HG03064 (cell line): ENCODE results near the gene SH3RF3.

Source experiments
- ATAC-seq: cut with Tn5 transposase; IDR thresholded peaks from one replicate; pipeline ENCODE4 v1.9.1; 2021; ENCODE audit warnings: low read depth; ENCODE audit not compliant: unreplicated experiment

Gene SH3RF3

DNA sequence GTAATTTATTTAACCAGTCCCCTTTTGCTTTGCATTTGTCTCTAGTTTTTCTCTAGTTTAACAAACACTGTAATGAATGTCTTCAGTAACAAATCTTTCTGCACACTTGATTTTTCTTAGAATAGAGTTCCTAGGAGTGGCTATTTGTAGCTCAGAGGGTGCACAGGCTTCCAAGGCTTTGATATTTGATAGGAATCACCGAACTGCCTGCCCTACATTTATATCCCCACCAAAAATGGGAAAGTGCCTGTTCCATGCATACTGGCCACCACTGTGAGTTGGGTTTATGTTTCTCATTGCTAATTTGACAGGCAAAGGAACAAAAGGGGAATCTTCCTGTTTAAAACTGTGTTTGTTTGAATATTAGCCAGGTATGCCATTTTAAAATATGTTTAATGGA lies 238.7 kb downstream of the SH3RF3 start:
- ATAC-seq, result no peak

DNA sequence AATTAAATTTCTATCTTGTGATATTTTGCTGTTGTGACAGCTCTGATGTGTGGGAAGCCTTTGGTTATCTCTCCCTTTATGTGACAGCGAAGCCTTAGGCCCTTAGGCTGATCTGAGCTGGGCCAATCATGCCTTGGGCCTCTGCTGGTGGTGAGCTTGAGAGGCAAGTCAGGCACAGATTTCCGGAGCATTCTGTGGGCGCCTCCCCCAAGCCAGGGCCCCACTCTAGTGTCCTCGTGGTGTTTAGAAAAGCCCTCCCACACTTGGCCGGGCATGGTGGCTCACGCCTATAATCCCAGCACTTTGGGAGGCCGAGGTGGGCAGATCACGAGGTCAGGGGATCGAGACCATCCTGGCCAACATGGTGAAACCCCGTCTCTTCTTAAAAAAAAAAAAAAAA lies 239.8 kb downstream of the SH3RF3 start:
- no peak for ATAC-seq

DNA sequence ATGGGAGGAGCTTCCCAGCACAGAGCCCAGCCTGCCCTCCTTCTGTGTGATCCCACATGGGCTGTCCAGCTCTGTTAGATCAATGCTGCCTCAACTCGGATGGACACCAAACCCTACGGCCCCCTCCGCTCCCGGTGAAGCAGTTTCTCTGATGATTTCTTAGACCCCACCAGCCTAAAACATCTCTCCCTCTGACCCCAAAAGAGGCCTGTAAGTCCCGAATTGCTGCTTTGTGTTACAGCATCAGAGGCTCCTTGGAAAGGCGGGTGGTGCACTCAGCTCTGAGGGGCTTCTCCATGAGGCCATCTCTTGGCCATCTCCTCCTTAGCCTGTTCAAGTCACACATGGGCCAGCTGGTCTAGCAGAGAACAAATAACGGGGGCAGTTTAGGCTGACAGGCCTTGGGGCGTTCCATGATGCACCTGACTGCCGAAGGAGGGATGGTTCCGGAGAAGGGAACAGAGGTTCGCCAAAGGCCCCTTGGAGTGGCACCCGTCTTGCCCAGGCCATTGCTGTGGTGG lies 240.7 kb downstream of the SH3RF3 start:
- ATAC-seq, result no peak

DNA sequence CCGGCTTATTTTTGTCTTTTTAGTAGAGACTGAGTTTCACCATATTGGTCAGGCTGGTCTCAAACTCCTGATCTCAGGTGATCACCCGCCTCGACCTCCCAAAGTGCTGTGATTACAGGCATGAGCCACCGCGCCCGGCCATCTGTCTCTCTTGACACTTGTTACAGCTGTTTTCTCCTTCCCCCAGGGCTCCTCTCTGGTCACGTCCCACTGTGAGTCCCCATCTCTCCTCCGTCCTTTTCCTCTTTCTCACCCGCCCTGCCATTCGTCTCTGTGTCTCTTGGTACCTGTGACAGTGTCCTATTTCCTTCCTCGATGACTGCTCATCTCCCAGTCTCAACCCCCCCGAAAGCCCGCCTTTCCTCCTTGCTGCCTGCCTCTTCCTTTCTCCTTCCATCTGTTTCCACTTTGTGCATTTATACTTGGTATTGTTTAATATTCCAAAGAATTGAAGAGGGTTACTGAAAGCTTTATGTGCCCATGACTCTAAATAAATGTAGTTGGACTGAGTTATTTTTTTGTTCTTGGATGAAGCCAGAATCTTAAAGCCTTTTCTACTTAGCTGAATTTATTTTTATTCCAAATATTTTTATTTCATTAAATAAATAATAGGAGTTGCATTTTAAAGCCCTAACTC lies 241.5 kb downstream of the SH3RF3 start:
- ATAC-seq, result no peak

DNA sequence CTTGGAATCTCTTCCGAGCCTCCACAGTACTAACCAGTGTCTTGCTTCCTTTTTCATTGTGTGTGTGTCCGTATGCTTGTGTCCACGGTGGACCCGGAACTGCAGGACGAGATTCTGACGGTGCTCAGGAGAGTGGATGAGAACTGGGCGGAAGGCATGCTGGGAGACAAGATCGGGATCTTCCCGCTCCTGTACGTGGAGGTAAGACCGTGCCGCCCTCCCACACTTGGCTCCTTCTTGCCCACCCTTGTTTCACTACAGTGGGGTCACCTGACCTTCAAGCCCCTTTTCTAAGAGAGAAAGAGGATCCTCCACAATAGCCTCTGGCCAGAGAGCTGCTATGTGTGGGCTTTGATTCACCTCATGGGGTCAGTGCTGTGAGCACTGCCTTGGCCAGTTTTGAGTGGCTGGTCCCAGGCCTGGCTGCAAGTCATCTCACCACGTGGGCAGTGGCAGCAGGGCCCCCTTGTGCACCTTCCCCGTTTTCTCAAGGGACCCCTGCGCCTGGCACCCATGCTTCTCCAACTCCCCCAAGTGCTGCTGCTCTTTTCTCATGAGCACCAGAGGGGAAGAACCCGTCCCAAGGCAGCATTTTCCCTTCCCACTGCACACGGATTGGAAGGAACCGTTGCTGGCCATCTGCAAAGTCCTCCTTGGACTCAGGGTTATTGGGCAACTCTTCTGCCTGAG lies 242.6 kb downstream of the SH3RF3 start:
- no peak for ATAC-seq

DNA sequence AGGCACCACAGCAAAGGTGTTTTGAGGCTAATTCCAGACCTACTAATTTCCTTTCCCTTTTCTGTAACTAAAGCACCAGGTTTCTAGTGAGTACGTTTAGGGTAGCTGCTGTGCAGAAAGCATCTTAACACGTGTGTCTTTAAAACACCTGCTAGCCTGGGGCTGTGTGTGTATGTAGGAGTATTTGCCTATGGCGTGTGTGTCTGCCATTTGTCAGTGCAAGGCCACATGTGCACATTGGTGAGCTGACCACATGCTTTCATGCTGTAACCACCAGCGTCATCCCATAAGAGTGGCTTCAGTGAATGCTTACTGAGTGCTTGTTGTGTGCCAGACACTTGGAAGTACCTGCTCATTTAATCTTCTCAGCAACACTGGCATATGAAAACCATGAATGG lies 243.2 kb downstream of the SH3RF3 start:
- ATAC-seq, result no peak

DNA sequence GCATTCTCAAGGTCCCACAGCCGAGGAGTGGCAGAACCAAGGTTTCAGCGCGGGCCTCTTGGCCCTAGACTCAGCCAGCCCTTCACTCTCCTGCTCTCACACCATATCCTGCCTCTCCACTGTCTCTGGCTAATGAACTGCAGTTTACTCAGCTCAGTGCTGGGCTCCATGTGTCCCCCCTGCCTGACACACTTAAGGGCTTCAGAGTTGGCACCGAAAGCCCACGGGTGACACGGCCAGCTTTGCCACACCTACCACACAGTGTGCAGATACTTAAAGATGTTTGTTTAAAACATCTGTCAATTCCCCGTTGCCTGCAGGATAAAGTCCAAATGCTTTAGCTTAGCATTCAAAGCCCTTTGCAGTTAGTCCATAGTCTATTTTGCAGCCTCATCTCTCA lies 243.6 kb downstream of the SH3RF3 start:
- ATAC-seq, result no peak

DNA sequence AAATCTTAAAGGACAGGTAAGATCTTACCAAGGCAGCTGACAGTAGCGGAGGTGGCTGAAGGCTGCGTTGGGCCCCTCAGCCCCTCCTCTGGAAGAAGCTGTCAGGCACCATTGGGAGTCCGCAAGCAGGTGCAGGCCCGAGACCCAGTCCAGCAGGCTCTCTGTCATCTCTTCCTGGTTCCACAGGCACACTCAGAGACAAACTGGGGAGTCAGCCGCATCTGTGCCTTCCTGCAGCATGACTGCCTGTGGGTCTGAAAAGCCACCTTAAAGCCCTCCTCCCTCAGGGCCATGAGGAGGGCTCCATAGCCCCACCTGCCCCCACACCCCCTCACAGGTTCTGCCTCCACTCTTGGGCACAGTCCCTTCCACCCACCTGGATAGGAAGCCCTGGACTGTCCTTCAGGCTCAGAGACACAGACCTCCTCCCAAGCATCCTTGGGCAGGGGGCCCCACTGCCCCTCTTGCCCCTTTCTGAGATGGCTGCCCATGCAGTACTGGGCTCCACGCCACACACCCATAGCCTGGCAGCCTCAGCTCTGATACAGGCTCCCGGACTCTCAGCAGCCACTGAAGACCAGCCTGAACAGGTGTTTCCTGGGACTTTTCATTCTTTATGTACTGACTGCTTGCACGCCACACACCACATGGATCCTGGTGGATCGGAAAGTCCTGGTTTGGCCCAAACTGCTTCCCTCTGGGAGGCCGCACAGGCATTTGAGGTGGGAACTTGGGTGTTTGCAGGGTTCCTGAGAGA lies 245.0 kb downstream of the SH3RF3 start:
- no peak for ATAC-seq

DNA sequence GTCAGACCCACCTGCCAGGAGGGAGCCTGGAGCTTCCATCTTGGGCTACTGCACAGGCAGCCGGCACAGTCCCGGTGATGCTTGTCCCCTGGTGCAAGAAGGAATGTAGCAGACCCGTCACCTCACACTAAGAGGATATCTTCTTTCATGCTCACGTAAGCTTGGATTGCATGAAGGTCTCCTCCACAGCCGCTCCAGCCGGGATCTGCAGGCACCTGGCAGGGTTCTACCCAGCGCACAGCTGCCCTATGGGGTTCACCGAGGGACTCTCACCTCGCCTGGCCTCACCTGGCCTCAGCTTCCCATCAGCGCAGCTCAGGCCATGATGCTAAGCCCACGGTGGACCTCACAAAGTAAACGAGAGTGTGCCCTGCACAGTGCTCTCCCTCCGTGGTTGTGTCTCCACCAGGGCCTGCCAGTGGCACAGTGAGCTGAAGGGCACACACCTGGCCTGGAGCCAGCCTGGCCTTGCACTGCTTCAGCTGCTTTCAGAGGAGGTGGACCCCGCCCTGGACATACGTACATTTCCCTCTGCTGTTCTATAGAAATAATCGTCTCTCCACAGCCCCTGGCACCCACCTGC lies 245.6 kb downstream of the SH3RF3 start:
- no peak for ATAC-seq

DNA sequence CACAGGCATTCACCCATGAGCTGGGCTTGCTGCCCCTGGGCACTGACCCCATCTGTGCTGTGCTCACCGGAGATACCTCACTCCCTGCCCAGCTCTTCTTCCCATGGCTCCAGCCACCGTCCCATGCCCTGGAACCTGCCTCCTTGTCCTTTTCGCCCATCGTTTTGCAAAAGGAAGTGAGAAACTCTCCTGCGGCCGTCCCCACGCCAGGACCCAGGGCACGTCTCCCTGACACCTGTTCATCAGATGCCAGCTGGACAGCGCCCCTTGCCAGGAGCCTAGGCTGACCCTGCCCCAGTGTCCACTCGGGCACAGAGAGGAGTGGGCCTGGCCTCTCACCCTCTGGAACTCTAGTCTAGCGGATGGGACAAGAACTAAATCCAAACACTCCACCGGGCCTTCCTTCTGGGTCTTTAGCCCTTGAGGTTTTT lies 246.1 kb downstream of the SH3RF3 start:
- no peak for ATAC-seq

DNA sequence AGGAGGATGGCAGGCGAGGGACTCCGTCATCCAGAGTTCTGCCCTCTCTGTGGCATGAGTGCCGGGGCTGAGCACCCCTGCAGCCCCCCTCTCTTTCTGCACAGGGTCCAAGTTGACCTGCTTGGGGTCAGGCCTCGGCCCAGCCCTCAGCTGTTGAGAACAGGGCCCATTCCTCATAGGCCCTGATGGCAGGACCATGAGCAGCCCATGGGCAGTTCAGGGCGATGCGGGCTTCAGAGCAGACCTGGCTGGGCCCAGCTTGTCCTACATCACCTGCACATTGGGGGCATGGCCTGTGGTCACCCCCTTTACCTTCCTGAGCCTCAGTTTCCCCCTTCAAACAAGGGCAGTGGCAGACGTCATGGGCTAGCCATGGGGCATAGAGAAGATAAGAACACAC lies 246.7 kb downstream of the SH3RF3 start:
- no peak for ATAC-seq

DNA sequence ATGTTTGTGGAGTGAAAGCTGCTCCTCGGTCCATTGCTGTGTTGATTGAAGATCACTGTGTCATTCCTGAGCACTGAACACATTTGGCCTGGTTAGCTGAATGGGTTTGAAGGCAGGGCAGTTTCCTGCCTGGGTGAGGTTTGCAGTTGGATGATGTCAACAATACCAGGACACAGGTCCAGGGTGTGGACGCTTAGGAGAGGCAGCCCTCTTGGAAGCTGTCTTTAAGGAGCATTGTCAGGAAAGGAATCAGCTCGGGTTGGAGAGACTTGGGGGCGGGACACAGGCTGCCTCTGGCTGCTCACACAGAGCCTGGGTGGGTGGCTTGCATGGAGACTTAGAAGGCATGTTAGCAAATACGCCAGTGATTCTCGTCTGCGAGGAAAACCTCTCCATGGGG lies 247.1 kb downstream of the SH3RF3 start:
- ATAC-seq, result no peak

DNA sequence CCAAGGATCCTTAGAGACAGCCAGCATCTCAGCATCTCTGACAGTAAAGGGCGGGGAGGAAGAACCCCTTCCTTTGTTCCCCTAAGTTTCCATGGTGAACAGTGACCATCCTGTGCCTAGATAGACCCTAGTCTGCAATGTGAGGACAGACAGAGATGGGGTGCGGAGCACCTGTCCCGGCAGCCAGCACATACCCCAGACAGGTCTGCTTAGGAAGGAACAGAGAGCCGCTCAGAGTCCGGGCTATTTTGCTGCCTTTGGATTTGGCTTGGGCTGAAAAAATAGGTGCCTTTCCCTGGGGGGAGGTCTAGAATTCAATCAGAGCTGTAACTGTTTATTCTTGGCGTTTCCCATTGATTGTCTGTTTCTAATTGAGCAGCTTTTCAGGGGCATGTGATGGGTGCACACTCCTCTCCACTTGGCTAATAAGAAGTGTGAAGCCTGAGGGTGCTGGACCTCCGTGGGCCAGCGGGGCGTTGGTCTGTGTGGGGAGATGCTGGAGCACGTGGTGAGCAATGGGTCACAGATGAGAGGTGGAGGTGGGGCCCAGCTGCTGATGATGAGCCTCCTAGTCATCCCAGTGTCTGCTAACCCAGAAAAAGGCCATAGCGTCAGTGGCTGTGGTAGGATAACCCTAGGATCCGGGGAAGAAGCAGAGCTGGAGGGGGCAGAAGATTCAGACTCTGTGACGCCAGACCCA lies 247.9 kb downstream of the SH3RF3 start:
- ATAC-seq, result no peak

DNA sequence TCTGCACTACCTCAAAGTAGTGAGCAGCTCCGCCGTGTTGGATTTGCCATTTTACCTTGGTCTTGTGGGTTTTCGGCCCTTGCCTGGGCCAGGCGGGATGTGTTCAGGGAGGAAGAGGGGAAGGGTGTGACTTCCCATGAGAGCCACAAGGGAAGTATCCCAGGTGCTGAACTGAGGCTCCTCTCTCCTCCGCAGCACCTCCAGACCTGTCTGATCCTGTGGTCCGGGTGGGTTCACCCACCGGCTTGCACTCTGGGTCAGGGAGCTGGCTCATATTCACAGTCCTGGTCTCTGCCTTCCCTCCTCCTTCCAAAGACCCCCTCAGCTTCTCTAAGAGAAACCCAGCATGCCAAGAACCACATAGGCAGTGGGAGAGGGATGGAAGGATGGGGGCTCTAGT lies 249.0 kb downstream of the SH3RF3 start:
- ATAC-seq, result no peak

DNA sequence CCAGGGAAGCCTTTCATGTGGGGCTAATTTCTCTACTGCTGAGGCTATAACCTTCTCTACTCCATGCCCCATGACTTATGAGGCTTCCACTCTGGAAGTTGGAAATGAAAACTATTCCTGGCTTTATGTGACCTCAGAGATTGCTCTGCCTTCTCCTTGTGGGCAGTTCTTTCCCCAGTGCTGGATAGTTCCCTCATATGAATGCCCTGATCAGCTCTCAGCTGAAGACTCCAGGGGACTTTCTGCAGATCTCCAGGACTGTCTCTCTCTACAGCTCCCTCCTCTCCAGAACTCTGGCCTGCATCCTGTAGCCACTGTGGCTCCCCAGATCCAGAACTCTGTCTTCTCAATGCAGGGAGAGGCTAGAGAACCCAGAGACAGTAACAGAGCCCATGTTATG lies 249.7 kb downstream of the SH3RF3 start:
- no peak for ATAC-seq

DNA sequence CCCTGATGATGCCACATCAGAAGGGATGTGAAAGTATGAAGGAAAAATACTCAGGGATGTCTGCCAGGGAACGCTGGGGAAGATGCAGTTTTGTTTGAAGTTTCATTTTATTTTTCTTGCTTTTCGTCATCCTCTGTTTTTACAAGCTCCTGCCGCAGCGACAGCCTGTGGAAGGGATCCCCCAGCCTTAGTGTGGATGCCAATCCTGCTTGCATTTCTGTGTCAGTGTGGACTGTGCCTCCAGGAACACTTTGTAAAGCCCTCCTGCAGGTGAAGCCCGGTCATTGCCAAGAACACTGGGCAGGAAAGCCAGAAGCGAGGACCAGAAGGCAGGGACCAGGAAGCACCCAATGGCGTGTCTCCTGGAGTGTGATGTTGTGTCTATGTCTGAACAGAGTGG lies 250.5 kb downstream of the SH3RF3 start:
- no peak for ATAC-seq

DNA sequence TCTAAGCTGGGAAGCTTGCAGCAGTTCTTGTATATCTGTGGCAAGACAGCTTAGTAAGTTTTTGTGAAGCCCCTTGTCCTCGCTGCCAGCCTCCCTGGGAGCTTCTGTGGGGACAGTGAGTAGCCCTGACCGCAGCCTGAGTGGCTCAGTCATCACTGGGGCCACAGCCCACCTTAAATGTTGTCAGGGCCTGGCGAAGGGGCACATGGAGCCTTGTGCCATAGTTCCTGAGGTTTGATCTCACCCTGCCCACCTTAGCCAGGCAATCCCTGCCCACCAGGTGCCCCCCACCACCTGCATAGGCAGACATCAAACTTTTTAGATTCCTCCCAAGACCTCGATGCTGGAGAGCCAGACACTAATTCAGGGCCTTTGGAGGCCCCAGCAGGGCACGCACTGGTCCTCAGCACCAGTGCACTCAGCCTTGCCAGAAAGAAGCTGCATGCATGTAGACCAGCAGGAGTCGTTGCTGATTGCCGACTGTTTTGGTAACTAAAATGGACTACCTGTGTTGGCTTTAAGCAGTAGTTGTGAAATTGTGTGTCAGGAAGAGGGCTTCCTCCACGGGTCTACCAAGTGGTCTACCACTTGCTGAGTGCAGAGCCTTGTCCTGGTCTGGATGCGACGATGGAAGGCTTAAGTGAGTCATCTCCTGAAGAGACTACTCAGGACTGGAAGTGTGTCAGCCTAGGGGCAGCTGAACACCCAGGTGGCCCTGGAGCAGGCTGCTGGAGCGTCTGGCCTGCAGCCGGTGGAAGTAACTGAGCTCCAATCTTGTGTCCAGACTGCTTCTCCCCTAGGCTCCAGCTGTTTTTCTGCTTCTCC lies 251.7 kb downstream of the SH3RF3 start:
- ATAC-seq, result no peak

DNA sequence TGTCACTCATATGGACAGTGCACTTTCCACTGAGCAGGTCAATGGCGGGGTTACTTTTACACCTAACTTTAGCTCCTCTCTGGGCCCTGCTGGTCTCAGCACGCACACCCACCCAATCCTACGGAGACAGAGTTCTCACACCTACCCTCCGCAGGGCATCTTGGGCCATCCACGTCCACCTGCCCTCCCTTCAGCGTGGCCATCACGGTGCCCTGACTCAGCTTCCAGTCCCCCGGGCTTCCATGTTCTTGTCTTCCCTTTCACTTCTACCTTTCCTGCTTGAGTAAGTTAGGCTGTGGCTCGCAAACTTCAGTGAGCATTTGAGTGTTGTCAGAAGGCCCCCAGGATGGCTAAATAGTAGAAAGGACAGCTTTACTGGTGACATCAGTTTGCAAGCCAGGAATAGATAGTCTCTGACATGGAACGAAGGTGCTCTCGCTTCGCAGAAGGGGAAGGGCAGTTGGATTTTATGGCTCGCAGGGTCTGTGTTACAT lies 252.4 kb downstream of the SH3RF3 start:
- ATAC-seq, result no peak

DNA sequence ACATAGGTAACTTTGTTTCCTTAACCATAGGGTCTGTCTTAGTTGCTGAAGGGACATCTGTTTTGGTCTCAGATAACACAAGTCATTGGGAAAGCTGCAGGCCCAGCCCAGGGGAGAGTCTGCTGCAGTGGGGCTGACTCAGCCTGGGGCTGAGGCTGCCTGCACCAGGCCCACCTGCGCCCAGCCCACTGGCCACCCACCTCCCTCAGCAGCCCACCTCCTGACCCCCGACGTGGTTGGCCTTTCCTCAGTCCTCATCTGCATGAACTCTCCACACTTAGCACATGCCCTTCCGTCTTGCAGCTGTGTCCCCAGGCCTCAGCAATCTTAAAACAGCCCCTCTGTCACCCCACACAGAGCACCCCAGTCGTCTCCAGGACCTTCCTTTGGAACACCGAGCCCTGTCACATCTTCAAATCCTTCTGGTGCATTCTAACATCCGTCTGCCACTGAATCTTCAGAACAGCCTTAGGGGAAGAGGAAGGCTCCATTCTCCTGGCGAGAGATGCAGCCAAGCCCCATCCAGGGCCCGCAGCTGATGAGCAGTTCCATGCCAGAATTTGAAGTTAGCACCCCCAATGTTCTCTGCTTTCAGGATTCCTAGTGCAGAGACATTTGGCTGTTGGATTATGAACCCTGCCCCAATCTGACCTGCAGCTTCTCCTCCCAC lies 253.4 kb downstream of the SH3RF3 start:
- ATAC-seq, result no peak
